Measurements from ENCODE around the gene RAMP3.

DNA sequence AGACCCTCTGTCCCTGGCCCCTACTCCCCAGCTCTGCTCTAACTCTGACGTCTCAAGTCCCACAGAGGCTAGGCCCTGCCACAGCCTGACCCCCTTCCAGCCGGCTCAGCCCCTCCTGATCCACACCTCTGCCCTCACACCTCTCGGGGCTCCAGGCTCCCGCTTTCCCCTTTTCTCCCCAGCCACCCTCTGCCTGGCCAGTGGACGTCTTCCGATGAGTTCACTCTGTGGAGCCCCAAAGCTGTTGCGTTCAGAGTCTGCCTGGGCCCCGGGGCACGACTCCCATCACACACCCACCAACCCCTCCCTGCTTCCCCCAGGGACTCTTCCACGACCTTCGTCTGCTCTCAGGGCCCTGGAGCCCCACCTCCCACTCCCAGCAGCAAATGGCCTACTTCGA, 27.7 kb upstream of the RAMP3 start:
- TF ChIP-seq CTCF (IDR thresholded peaks at IDR 0.05; ENCODE audit: low read depth, low read length) (no peak), EZH2phosphoT487 (IDR thresholded peaks at IDR 0.05; ENCODE audit: low read depth) (no peak)

Data from OCI-LY3 (cell line).